ENCODE data around the gene SUPT3H.

SUPT3H gene

GRCh38 chr6:44983467-44984365, 394.0 kb downstream of the SUPT3H start:
- no peak for DNase-seq

- DNase-seq, result no peak
Measured at GRCh38 chr6:44980841-44981240, 396.9 kb downstream of the SUPT3H start.

- no peak for DNase-seq
Measured at GRCh38 chr6:44976677-44977641, 400.8 kb downstream of the SUPT3H start.

GRCh38 chr6:44974511-44974910, 403.2 kb downstream of the SUPT3H start:
- DNase-seq, result no peak

GRCh38 chr6:44972709-44973108, 405.0 kb downstream of the SUPT3H start:
- no peak for DNase-seq

GRCh38 chr6:44969446-44970185, 408.1 kb downstream of the SUPT3H start:
- no peak for DNase-seq

GRCh38 chr6:44967481-44967880, 410.3 kb downstream of the SUPT3H start:
- DNase-seq, result no peak

GRCh38 chr6:44966449-44967092, 411.2 kb downstream of the SUPT3H start:
- no peak for DNase-seq

GRCh38 chr6:44965708-44966107, 412.0 kb downstream of the SUPT3H start:
- DNase-seq, result no peak

- no peak for DNase-seq
Measured at GRCh38 chr6:44960898-44961297, 416.8 kb downstream of the SUPT3H start.

GRCh38 chr6:44959651-44960050, 418.1 kb downstream of the SUPT3H start:
- DNase-seq, result no peak

GRCh38 chr6:44957156-44957555, 420.6 kb downstream of the SUPT3H start:
- no peak for DNase-seq

GRCh38 chr6:44956396-44956795, 421.3 kb downstream of the SUPT3H start:
- DNase-seq, result no peak

GRCh38 chr6:44955145-44955544, 422.6 kb downstream of the SUPT3H start:
- DNase-seq, result no peak

GRCh38 chr6:44954281-44954680, 423.5 kb downstream of the SUPT3H start:
- DNase-seq, result no peak

- DNase-seq, result no peak
Measured at GRCh38 chr6:44951253-44951747, 426.4 kb downstream of the SUPT3H start.

GRCh38 chr6:44949596-44950201, 428.0 kb downstream of the SUPT3H start:
- DNase-seq, result no peak

- no peak for DNase-seq
Measured at GRCh38 chr6:44943541-44943940, 434.2 kb downstream of the SUPT3H start.

- no peak for DNase-seq
Measured at GRCh38 chr6:44942798-44943197, 434.9 kb downstream of the SUPT3H start.

- DNase-seq, result no peak
Measured at GRCh38 chr6:44942201-44942600, 435.5 kb downstream of the SUPT3H start.

GRCh38 chr6:44940367-44940766, 437.4 kb downstream of the SUPT3H start:
- DNase-seq, result no peak
